HepG2 (cell line): ENCODE results near the gene IL1R1. TPM values are rescaled to one million over a fixed set of nuclear protein-coding genes. Genes with fewer than 3 reads are reported as not detected.

Source experiments
- ATAC-seq: fragments of 200-7000 bp; cut with Tn5 transposase; 3 replicates; pipeline ENCODE4 v1.9.1; 2020; ENCODE audit warnings: mild to moderate bottlenecking, moderate library complexity
- BruUV-seq: library from RNA; stranded (reverse); fragments of 400-500 nt; replicated peaks from 2 replicates; lab custom pipeline; 2021; lab: Mats Ljungman, UMichigan
- CTCF ChIA-PET: fragments of 300-600 bp; formaldehyde crosslinking; extraction: SDS; loops from one replicate; lab custom pipeline; 2021; ENCODE audit warnings: low total read pairs, inconsistent platforms, low intra/inter-chr PET ratio; lab: Yijun Ruan, JAX
- POLR2A ChIA-PET: fragments of 350-600 bp; sonication (Branson Sonifier 250); formaldehyde crosslinking; loops from one replicate; lab custom pipeline; 2020; ENCODE audit warnings: antibody characterized with exemption, inconsistent platforms; lab: Yijun Ruan, JAX
- DNase-seq: peaks from one replicate; pipeline ENCODE4 v3.0.0-alpha.2; 2015; ENCODE audit warnings: low spot score
- FAIRE-seq: peaks from 3 replicates; lab custom pipeline; 2011; peaks lifted over from hg19 to GRCh38; lab: Jason Lieb, UNC
- H2AFZ ChIP-seq: one replicate; pipeline ENCODE4 v1.6.1; 2011; ENCODE audit warnings: low read length, inconsistent platforms
- H3K27ac ChIP-seq: fragments of 300-600 bp; 3 replicates; pipeline ENCODE4 v1.8.0; 2011; ENCODE audit warnings: mixed run types, mild to moderate bottlenecking, mixed read lengths, low read length, inconsistent platforms; ENCODE audit not compliant: insufficient read depth; ENCODE audit errors: extremely low read length
- H3K27me3 ChIP-seq, 2 experiments: fragments of 200-600 bp in 1 of 2; 2 replicates in 1 of 2; 3 replicates in 1 of 2; pipeline versions ENCODE4 v1.6.0 to v1.8.0; 2011; ENCODE audit warnings: low read length in 2 of 2, mild to moderate bottlenecking in 2 of 2, moderate library complexity in 2 of 2, inconsistent platforms in 1 of 2; ENCODE audit not compliant: insufficient read depth in 2 of 2, control insufficient read depth in 1 of 2
- H3K36me3 ChIP-seq, 2 experiments: fragments of 200-600 bp in 1 of 2; replicated peaks in 1 of 2; 2 replicates in 1 of 2; 3 replicates in 1 of 2; pipeline versions ENCODE4 v1.5.1 to v1.8.0; 2011; ENCODE audit warnings: low read length in 2 of 2, inconsistent platforms in 1 of 2; ENCODE audit not compliant: insufficient read depth in 2 of 2, control insufficient read depth in 1 of 2
- H3K4me1 ChIP-seq: 2 replicates; pipeline ENCODE4 v1.5.1; 2012; ENCODE audit warnings: low read length, inconsistent platforms; ENCODE audit not compliant: insufficient read depth
- H3K4me2 ChIP-seq: 2 replicates; pipeline ENCODE4 v1.6.0; 2011; ENCODE audit warnings: low read depth, low read length, inconsistent platforms
- H3K4me3 ChIP-seq, 3 experiments: fragments of 200-600 bp in 1 of 3; sonication (generic), shearing (Covaris generic) in 1 of 3; replicated peaks in 1 of 3; 2 replicates each; pipeline ENCODE4 v1.5.1; 2011 to 2016; ENCODE audit warnings: low read length in 3 of 3, inconsistent platforms in 2 of 3, low read depth in 2 of 3, mild to moderate bottlenecking in 2 of 3, control low read depth in 1 of 3, mixed read lengths in 1 of 3; ENCODE audit not compliant: insufficient read depth in 1 of 3
- H3K79me2 ChIP-seq: one replicate; pipeline ENCODE4 v1.6.1; 2011; ENCODE audit warnings: low read length, inconsistent platforms; ENCODE audit not compliant: insufficient read depth
- H3K9ac ChIP-seq: 2 replicates; pipeline ENCODE4 v1.6.0; 2011; ENCODE audit warnings: mild to moderate bottlenecking, low read depth, low read length, inconsistent platforms; ENCODE audit not compliant: insufficient read depth
- H3K9me3 ChIP-seq: 2 replicates; pipeline ENCODE4 v1.5.1; 2012; ENCODE audit warnings: mild to moderate bottlenecking, low read length
- H4K20me1 ChIP-seq: 2 replicates; pipeline ENCODE4 v1.6.0; 2011; ENCODE audit warnings: inconsistent platforms, mild to moderate bottlenecking, low read length, moderate library complexity; ENCODE audit not compliant: insufficient read depth
- ZNF577 ChIP-seq: sonication (generic); formaldehyde crosslinking; IDR thresholded peaks from 2 replicates; pipeline ENCODE4 v1.4.0; 2020; ENCODE audit warnings: mild to moderate bottlenecking, low read depth, missing genetic modification reagents, borderline replicate concordance
- WGBS: methylation state at CpG from one replicate; pipeline ENCODE4 v1.1.6; 2017; ENCODE audit warnings: low lambda C conversion rate; 5-methylcytosine and 5-hydroxymethylcytosine counted together
- in situ Hi-C: cut with HindIII; loops from 2 replicates; pipeline ENCODE4 v1.10.0; 2017; ENCODE audit warnings: low pct_unique_long_range_greater_than_20kb; ENCODE audit not compliant: extremely low pct_ligation_motif_present
- intact Hi-C: fragments of 100-400 bp; cut with micrococcal nuclease; formaldehyde crosslinking; loops from one replicate; pipeline ENCODE4 v1.10.0; 2022; ENCODE audit not compliant: unreplicated experiment
- polyA plus RNA-seq, 8 experiments: library from polyadenylated mRNA; depleted of rRNA in 3 of 8; stranded (reverse) in 7 of 8; unstranded in 1 of 8; fragments of >200 nt; fragmentation: Illumina TruSeq in 4 of 8; extraction: Trizol in 4 of 8; gene quantifications; 2 replicates each; pipeline versions ENCODE4 v1.2.1 to v1.2.3, GENCODE V29; 2011 to 2016; ENCODE audit warnings: low read depth in 4 of 8, missing spikeins in 1 of 8, mixed read lengths in 1 of 8; ENCODE audit not compliant: insufficient read depth in 1 of 8
- total RNA-seq, 5 experiments: library from RNA; depleted of rRNA; stranded (reverse); fragments of >200 nt; fragmentation: Illumina TruSeq; extraction: Trizol; gene quantifications; 2 replicates each; pipeline ENCODE4 v1.2.3, GENCODE V29; 2016; ENCODE audit warnings: low read depth in 1 of 5
- TF ChIP-seq, protein P1 (sequence below): sonication (generic); formaldehyde crosslinking; IDR thresholded peaks from 2 replicates; pipeline ENCODE4 v1.5.0; 2020; ENCODE audit warnings: missing genetic modification reagents, mild to moderate bottlenecking, borderline replicate concordance

Gene IL1R1
- total and polyA plus RNA-seq, 2 of the 13 experiments (the other 11 are each of a cell fraction or from before 2014, with no cell fraction given): 38.0 to 93.1 TPM

DNA sequence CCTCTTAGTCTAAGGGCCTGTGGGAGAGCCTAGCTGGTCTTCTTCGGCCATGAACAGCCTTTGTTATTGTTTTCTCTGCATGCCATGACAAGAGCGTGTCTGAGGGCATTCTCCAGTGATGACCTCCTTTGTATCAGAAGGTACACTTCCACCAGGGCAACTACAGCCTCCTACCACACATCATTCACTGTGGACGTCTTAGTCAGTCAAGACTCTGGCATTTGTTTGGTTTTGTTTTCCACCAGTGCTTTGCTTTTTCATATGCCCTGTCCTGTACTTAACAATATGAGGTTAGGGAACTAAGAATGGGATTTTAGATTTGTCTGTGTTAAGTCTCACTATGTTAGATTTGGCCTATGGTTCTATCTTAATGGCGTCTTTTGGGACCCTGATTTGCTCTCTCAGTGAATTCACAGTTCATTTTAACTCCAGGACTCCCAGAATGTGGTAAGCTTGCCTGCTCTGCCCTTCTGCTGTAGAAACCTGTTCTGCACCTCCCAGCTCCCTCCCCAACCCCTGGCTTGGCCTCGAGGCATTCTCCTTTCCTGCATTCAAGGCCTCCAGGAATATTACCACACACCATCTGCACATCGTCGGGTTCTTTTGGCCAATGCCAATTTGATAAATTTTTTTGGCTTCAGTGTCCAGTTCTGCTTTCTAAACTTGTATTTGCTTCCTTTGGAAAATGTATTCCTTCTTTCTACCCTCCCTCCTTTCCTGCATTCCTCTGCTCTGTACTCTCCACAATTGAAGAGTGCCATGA lies 42.8 kb upstream of the IL1R1 start:
- TF ChIP-seq, protein P1, sequence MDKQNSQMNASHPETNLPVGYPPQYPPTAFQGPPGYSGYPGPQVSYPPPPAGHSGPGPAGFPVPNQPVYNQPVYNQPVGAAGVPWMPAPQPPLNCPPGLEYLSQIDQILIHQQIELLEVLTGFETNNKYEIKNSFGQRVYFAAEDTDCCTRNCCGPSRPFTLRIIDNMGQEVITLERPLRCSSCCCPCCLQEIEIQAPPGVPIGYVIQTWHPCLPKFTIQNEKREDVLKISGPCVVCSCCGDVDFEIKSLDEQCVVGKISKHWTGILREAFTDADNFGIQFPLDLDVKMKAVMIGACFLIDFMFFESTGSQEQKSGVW (CRISPR knock-in tag): no peak
- 0 out of 2 replicates have a peak, but pooled peaks have one; percentile 36 for TF ChIP-seq ZNF577 (CRISPR knock-in tag)
- TF ChIP-seq, all 625 proteins: peak for 1
- Histone ChIP-seq H3K79me2 (no peaks in the 10 kb centered on the region), H3K27me3 (no peaks in the 10 kb centered on the region), H4K20me1 (no peaks in the 10 kb centered on the region), H3K4me3 (no peak overlapping the region), H3K9me3 (peaks cover 4% of the 10 kb centered on the region; the same call in 1 of the 2 replicates), H3K9ac (peak overlapping the region; percentile 9; the same call in 1 of the 2 replicates), H3K4me2 (peak overlapping the region; percentile 61), H2AFZ (no peak overlapping the region), H3K27ac (peak overlapping the region; percentile 71), H3K36me3 (no peaks in the 10 kb centered on the region; a peak in 1 of 5 replicates), H3K4me1 (peaks cover 70% of the 10 kb centered on the region)
- intact Hi-C loops (loop anchor here (2.0 kb wide), 2 partner anchors 29 to 53 kb away; no protein-coding TSS in a partner anchor), in situ Hi-C loops (loop anchor here (10.0 kb wide), 1 partner anchor 75 kb away; no protein-coding TSS in a partner anchor)
- no peak for FAIRE-seq
- BruUV-seq: no TSS peak
- ChIA-PET CTCF (no interaction called here), POLR2A (interaction anchor here (1.0 to 3.8 kb wide), 6 partner anchors 17 to 66 kb away, joined by 5 to 37 read pairs (median 11); partner anchors contain the start of gene IL1R1)
- no peak for DNase-seq
- no peak for ATAC-seq
- 70% methylated on average over 7 of the region's 7 CpGs for WGBS
